ENCODE data around the gene HDAC9.

GRCh38 chr7:18624459-18624858 lies 128.9 kb downstream of the HDAC9 start:
- TF ChIP-seq, protein P1, sequence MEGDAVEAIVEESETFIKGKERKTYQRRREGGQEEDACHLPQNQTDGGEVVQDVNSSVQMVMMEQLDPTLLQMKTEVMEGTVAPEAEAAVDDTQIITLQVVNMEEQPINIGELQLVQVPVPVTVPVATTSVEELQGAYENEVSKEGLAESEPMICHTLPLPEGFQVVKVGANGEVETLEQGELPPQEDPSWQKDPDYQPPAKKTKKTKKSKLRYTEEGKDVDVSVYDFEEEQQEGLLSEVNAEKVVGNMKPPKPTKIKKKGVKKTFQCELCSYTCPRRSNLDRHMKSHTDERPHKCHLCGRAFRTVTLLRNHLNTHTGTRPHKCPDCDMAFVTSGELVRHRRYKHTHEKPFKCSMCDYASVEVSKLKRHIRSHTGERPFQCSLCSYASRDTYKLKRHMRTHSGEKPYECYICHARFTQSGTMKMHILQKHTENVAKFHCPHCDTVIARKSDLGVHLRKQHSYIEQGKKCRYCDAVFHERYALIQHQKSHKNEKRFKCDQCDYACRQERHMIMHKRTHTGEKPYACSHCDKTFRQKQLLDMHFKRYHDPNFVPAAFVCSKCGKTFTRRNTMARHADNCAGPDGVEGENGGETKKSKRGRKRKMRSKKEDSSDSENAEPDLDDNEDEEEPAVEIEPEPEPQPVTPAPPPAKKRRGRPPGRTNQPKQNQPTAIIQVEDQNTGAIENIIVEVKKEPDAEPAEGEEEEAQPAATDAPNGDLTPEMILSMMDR (IDR thresholded peaks at IDR 0.05) = no peak
- TF ChIP-seq REST (IDR thresholded peaks at IDR 0.05; ENCODE audit: insufficient read depth in 1 of 2, low read depth in 2 of 2, low read length in 1 of 2) = no peak
- no peak for TF ChIP-seq POLR2AphosphoS5 (IDR thresholded peaks at IDR 0.05; ENCODE audit: low read depth, low read length)
- no peak for TF ChIP-seq SIN3A (IDR thresholded peaks at IDR 0.05; ENCODE audit: borderline replicate concordance, insufficient read depth, low read depth, low read length)
